Neutrophil (primary cell): ENCODE measurements around the gene MMP17.

ENCODE experiments used
- H3K27ac ChIP-seq: fragments of 200-600 bp; sonication (generic); 2 replicates; pipeline ENCODE4 v1.5.1; 2016; ENCODE audit warnings: mild to moderate bottlenecking, moderate library complexity
- H3K27me3 ChIP-seq: fragments of 200-600 bp; sonication (generic); 2 replicates; pipeline ENCODE4 v1.6.0; 2016; ENCODE audit warnings: mild to moderate bottlenecking
- H3K36me3 ChIP-seq: fragments of 200-600 bp; sonication (generic); 2 replicates; pipeline ENCODE4 v1.5.1; 2017
- H3K4me1 ChIP-seq, 2 experiments: fragments of 200-600 bp in 1 of 2; sonication (generic) in 1 of 2; 1 replicate in 1 of 2; 2 replicates in 1 of 2; pipeline versions ENCODE4 v1.5.1 to v1.6.1; 2013 to 2016; ENCODE audit warnings: low read depth in 1 of 2, low read length in 1 of 2, mild to moderate bottlenecking in 1 of 2, moderate library complexity in 1 of 2; ENCODE audit not compliant: control insufficient read depth in 1 of 2, insufficient read depth in 1 of 2
- H3K4me3 ChIP-seq, 2 experiments: fragments of 200-600 bp in 1 of 2; sonication (generic) in 1 of 2; 1 replicate in 1 of 2; 2 replicates in 1 of 2; pipeline ENCODE4 v1.5.1; 2013 to 2016; ENCODE audit warnings: low read depth in 1 of 2, low read length in 1 of 2, mild to moderate bottlenecking in 1 of 2, moderate library complexity in 1 of 2
- H3K9me3 ChIP-seq: fragments of 200-600 bp; sonication (generic); 2 replicates; pipeline ENCODE4 v1.5.1; 2016
- TF ChIP-seq, protein P1 (sequence below): fragments of 200-600 bp; sonication (generic); IDR thresholded peaks from 2 replicates; pipeline ENCODE4 v1.5.1; 2016; ENCODE audit warnings: antibody characterized with exemption

Gene MMP17

DNA sequence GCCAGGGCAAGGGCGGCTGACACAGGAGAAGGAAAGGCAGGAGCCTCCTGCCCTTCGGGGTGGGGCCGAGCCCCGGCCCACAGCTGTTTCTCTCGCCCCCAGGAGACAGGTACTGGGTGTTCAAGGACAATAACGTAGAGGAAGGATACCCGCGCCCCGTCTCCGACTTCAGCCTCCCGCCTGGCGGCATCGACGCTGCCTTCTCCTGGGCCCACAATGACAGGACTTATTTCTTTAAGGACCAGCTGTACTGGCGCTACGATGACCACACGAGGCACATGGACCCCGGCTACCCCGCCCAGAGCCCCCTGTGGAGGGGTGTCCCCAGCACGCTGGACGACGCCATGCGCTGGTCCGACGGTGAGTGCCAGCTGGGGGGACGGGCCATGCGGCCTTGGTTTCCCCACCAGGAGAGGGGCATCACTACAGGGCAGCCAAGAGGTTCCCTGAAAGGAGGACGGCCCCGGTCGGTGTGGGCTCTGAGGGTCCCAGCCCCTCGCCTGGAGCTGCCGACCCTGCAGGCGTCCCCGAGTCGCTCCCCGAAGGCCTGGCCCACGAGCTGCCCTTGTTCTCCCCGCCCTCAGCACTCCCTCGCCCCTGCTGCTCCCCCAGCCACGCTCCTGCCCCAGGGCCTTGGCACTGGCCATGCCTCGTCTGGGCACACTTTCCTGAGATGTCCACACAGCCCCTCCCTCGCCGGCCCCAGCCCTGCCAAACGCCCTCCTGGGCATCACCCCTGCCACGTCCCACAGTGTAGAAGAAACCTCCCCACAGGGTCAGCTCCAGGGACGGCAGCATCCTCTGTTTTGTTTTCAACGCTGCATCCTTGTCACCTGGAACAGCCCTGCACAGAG is 21.7 kb downstream of the MMP17 start:
- TF ChIP-seq, protein P1, sequence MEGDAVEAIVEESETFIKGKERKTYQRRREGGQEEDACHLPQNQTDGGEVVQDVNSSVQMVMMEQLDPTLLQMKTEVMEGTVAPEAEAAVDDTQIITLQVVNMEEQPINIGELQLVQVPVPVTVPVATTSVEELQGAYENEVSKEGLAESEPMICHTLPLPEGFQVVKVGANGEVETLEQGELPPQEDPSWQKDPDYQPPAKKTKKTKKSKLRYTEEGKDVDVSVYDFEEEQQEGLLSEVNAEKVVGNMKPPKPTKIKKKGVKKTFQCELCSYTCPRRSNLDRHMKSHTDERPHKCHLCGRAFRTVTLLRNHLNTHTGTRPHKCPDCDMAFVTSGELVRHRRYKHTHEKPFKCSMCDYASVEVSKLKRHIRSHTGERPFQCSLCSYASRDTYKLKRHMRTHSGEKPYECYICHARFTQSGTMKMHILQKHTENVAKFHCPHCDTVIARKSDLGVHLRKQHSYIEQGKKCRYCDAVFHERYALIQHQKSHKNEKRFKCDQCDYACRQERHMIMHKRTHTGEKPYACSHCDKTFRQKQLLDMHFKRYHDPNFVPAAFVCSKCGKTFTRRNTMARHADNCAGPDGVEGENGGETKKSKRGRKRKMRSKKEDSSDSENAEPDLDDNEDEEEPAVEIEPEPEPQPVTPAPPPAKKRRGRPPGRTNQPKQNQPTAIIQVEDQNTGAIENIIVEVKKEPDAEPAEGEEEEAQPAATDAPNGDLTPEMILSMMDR, result no peak
- H3K27me3 ChIP-seq, result no peaks in the 10 kb centered on the region
- H3K9me3 ChIP-seq, result no peaks in the 10 kb centered on the region
- no peak overlapping the region for H3K27ac ChIP-seq
- peaks cover 10 to 11% of the 10 kb centered on the region in 2 experiments for H3K4me1 ChIP-seq
- no peaks in the 10 kb centered on the region for H3K36me3 ChIP-seq
- no peak overlapping the region for H3K4me3 ChIP-seq

DNA sequence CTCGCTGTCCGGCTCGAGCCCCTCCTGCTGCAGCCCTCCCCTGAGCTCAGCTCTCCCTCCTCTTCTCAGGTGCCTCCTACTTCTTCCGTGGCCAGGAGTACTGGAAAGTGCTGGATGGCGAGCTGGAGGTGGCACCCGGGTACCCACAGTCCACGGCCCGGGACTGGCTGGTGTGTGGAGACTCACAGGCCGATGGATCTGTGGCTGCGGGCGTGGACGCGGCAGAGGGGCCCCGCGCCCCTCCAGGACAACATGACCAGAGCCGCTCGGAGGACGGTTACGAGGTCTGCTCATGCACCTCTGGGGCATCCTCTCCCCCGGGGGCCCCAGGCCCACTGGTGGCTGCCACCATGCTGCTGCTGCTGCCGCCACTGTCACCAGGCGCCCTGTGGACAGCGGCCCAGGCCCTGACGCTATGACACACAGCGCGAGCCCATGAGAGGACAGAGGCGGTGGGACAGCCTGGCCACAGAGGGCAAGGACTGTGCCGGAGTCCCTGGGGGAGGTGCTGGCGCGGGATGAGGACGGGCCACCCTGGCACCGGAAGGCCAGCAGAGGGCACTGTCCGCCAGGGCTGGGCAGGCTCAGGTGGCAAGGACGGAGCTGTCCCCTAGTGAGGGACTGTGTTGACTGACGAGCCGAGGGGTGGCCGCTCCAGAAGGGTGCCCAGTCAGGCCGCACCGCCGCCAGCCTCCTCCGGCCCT is 22.8 kb downstream of the MMP17 start:
- Histone ChIP-seq H3K4me1 (peaks cover 11 to 16% of the 10 kb centered on the region in 2 experiments), H3K9me3 (no peaks in the 10 kb centered on the region), H3K36me3 (no peaks in the 10 kb centered on the region), H3K4me3 (no peak overlapping the region), H3K27ac (no peak overlapping the region), H3K27me3 (no peaks in the 10 kb centered on the region)
- TF ChIP-seq, protein P1, result no peak

DNA sequence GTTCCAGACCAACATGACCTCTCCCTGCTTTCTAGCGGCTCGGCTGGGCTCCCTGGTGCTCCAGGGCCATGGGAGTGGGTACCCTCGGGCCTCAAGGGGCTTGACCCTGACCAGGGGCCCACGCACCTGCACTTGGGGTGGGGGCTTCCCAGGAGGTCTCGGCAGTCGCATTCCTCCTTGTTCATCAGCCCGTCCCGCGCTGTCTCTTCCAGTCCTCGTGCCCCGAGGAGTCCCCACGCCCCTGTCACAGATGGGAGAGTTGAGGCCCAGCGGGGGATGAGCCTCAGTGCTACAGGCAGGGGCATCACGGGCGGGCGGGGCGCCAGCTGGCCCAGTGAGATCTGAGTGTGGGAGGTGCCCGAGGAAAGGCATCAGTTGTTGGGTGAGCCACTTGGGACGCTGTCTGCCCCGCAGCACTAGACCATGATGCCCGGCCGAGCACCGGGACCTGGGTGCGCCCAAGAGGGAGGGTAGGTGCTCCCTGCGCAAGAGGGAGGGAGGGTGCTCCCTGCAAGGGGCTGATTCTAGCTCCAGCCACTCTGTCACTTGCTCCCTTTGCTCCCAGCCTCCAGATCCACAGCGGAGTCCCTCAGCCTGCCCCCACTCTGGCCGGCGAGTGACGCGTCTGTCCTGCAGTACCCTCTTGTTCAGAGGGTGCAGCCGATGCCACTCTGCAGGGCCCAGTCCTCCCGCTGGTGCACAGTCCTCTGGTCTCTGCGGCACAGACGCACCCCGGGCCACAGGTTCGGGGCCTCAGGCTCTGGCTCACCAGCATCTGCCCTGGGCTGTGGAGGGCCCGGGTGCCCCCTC is 23.8 kb downstream of the MMP17 start:
- Histone ChIP-seq H3K27me3 (no peaks in the 10 kb centered on the region), H3K4me1 (peaks cover 11 to 16% of the 10 kb centered on the region in 2 experiments), H3K9me3 (no peaks in the 10 kb centered on the region), H3K4me3 (no peak overlapping the region), H3K27ac (no peak overlapping the region), H3K36me3 (no peaks in the 10 kb centered on the region)
- TF ChIP-seq, protein P1, result no peak

DNA sequence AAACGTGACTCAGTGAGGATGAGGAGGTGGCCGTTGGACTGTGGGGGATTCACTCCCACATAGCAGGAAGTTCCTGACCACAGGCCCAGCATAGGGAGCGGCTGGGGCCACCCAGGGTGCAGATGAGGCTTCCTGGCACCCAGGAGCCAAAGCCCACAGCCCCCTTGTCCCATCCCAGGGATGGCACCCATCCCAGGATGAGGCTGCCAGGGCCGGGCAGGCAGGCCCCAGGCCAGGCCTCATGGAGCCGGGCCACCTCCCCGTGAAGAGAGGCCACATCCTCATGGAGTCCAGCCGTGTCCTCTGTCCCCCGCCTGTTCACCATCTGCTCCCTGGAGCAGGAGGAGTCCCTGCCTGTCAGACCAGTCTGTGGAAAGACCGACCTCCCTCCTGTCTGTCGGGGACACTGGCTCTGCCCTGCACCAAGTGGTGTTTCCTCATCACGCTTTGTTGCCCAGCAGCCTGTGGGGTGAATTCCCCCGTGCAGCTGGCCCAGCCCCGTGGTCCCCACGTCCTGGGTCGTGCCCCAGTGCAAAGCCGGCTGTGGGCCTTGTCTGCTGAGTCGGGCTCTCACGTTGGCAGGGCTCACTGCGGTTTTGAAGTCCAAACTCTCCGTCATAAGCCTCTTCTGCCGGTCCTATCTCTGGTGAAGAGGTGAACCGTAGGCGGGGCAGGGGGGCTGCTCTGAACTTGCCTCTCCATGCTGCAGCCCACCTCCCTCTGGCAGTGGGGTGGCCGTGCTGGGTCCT is 24.5 kb downstream of the MMP17 start:
- Histone ChIP-seq H3K9me3 (no peaks in the 10 kb centered on the region), H3K27ac (no peak overlapping the region), H3K4me1 (peaks cover 11 to 16% of the 10 kb centered on the region in 2 experiments), H3K4me3 (no peak overlapping the region), H3K36me3 (no peaks in the 10 kb centered on the region), H3K27me3 (no peaks in the 10 kb centered on the region)
- TF ChIP-seq, protein P1, result no peak
